Pancreas (tissue), 10 donors: Measurements from ENCODE around the gene MTPN. TPM values are rescaled to one million over a fixed set of nuclear protein-coding genes. Genes with fewer than 3 reads are reported as not detected.

ENCODE experiments used
- ATAC-seq, 4 donors: fragments of 200-7000 bp; cut with Tn5 transposase; one replicate each; pipeline versions ENCODE4 v1.8.0 to v1.9.1; 2020; ENCODE audit warnings: mild to moderate bottlenecking in 4 of 4, moderate library complexity in 4 of 4
- DNase-seq, 6 donors: peaks; one replicate each; pipeline ENCODE4 v3.0.0-alpha.2; 2020
- FAIRE-seq: peaks from 2 replicates; lab custom pipeline; 2012; peaks lifted over from hg19 to GRCh38; lab: Jason Lieb, UNC
- H3K27ac ChIP-seq, 4 donors: fragments of 200-600 bp; sonication (generic); 1 replicate in 3 of 4; 2 replicates in 1 of 4; pipeline versions ENCODE4 v1.5.0 to v1.8.0; 2020
- H3K27me3 ChIP-seq, 4 donors: fragments of 200-600 bp; one replicate each; pipeline ENCODE4 v1.8.0; 2021
- H3K36me3 ChIP-seq, 3 donors: fragments of 200-600 bp; sonication (generic) in 1 of 3; one replicate each; pipeline versions ENCODE4 v1.5.0 to v1.8.0; 2020 to 2021
- H3K4me1 ChIP-seq, 3 donors: fragments of 200-600 bp; one replicate each; pipeline ENCODE4 v1.8.0; 2021
- H3K4me3 ChIP-seq, 4 donors: fragments of 200-600 bp; sonication (generic) in 2 of 4; one replicate each; pipeline versions ENCODE4 v1.5.0 to v1.8.0; 2020 to 2021
- H3K9me3 ChIP-seq, 4 donors: fragments of 200-600 bp; one replicate each; pipeline ENCODE4 v1.8.0; 2021
- CTCF ChIP-seq, 4 donors: fragments of 200-600 bp; sonication (generic) in 3 of 4; IDR thresholded peaks; one replicate each; pipeline versions ENCODE4 v1.5.0 to v1.8.0; 2021; ENCODE audit warnings: antibody characterized with exemption in 4 of 4
- WGBS, 2 donors: extraction: QIAGEN DNeasy Blood & Tissue Kit; methylation state at CpG; one replicate each; pipeline ENCODE4 v1.1.7; 2013; 5-methylcytosine and 5-hydroxymethylcytosine counted together
- intact Hi-C, 3 donors: fragments of 100-400 bp; cut with DNase I; formaldehyde crosslinking; loops; one replicate each; pipeline versions ENCODE4 v1.11.1 to v1.14.2; 2022
- polyA plus RNA-seq, 2 donors: library from polyadenylated mRNA; stranded (reverse); fragments of 200-250 nt; gene quantifications; one replicate each; pipeline ENCODE4 v1.2.3, GENCODE V29; 2013
- total RNA-seq, 6 donors: library from RNA; stranded (reverse); fragmentation: NEBNext Ultra II Directional in 4 of 6; extraction: Animal tissue kit (Norgen Biotek cat#: 25700) in 4 of 6; gene quantifications; one replicate each; pipeline versions ENCODE4 v1.2.1 to v1.2.4, GENCODE V29; 2021 to 2023
- donor health status: healthy with polysubstance abuse.
- donor health status: DM: no; HTN: no; CAD: no; lungs with moderate emphysema.
- donor health status: DM: no; HTN: no; CAD: no.
- donor health status: control.
- donor health status: control.
- donor health status: Bipolar disorder and iron deficiency.
- donor health status: DM: yes; HTN: yes; CAD: no.
- donor health status: DM: no; HTN: no; CAD: no.
- donor health status: DM: no; HTN: no; CAD: no.
- donor health status: DM: yes; HTN: yes; CAD: no.

MTPN gene
- total and polyA plus RNA-seq, 8 donors, result 10.8 to 45.1 (median 21.6) TPM

GRCh38 chr7:135980012-135980551, 2.9 kb upstream of the MTPN start:
- WGBS, 2 donors, result 71 to 75% methylated on average over 2 of the region's 2 CpGs
- ATAC-seq (no peak), DNase-seq (no peak), FAIRE-seq (no peak)
- Histone ChIP-seq H3K4me3 (no peak overlapping the region), H3K4me1 (peaks cover 0 to 16% (median 11%) of the 10 kb centered on the region in 3 donors), H3K36me3 (no peaks in the 10 kb centered on the region), H3K9me3 (no peaks in the 10 kb centered on the region), H3K27me3 (no peaks in the 10 kb centered on the region), H3K27ac (peak overlapping the region in 1 of 4 donors; percentile 43)
- no peak for TF ChIP-seq CTCF (IDR thresholded peaks at IDR 0.05)
- intact Hi-C loops, result no loop called here

GRCh38 chr7:135979471-135980011, 2.4 kb upstream of the MTPN start:
- no peak overlapping the region for H3K4me3 ChIP-seq
- H3K27me3 ChIP-seq, result no peaks in the 10 kb centered on the region
- H3K4me1 ChIP-seq, result peaks cover 0 to 17% (median 15%) of the 10 kb centered on the region in 3 donors
- no peaks in the 10 kb centered on the region for H3K9me3 ChIP-seq
- intact Hi-C loops, result no loop called here
- H3K27ac ChIP-seq, result no peak overlapping the region
- no peak for ATAC-seq
- H3K36me3 ChIP-seq, result no peaks in the 10 kb centered on the region
- TF ChIP-seq CTCF (IDR thresholded peaks at IDR 0.05), result no peak
- no peak for FAIRE-seq
- DNase-seq, result no peak

- ATAC-seq, result no peak
- WGBS, 2 donors, result 84 to 91% methylated on average over 4 of the region's 4 CpGs
- peaks cover 0 to 17% (median 15%) of the 10 kb centered on the region in 3 donors for H3K4me1 ChIP-seq
- intact Hi-C loops, result no loop called here
- no peaks in the 10 kb centered on the region for H3K36me3 ChIP-seq
- H3K9me3 ChIP-seq, result no peaks in the 10 kb centered on the region
- no peak overlapping the region for H3K27ac ChIP-seq
- no peak for DNase-seq
- TF ChIP-seq CTCF (IDR thresholded peaks at IDR 0.05), result no peak
- no peak overlapping the region for H3K4me3 ChIP-seq
- H3K27me3 ChIP-seq, result no peaks in the 10 kb centered on the region
- no peak for FAIRE-seq
Observed at GRCh38 chr7:135978624-135979023, 1.5 kb upstream of the MTPN start.

- H3K4me1 ChIP-seq, result peaks cover 0 to 17% (median 15%) of the 10 kb centered on the region in 3 donors
- peak overlapping the region in 3 of 4 donors; percentile 70 to 91 (median 87) for H3K4me3 ChIP-seq
- no peaks in the 10 kb centered on the region for H3K27me3 ChIP-seq
- no peaks in the 10 kb centered on the region for H3K9me3 ChIP-seq
- intact Hi-C loops, result no loop called here
- peak overlapping the region; percentile 17 to 69 (median 53) for H3K27ac ChIP-seq
- no peaks in the 10 kb centered on the region for H3K36me3 ChIP-seq
- FAIRE-seq (no peak), DNase-seq (no peak), ATAC-seq (peak in 1 of 4 donors; percentile 9)
- TF ChIP-seq CTCF (IDR thresholded peaks at IDR 0.05), result no peak
- 64 to 71% methylated on average over 6 of the region's 6 CpGs for WGBS, 2 donors
Observed at GRCh38 chr7:135977742-135978066, 545 bp upstream of the MTPN start.

DNA sequence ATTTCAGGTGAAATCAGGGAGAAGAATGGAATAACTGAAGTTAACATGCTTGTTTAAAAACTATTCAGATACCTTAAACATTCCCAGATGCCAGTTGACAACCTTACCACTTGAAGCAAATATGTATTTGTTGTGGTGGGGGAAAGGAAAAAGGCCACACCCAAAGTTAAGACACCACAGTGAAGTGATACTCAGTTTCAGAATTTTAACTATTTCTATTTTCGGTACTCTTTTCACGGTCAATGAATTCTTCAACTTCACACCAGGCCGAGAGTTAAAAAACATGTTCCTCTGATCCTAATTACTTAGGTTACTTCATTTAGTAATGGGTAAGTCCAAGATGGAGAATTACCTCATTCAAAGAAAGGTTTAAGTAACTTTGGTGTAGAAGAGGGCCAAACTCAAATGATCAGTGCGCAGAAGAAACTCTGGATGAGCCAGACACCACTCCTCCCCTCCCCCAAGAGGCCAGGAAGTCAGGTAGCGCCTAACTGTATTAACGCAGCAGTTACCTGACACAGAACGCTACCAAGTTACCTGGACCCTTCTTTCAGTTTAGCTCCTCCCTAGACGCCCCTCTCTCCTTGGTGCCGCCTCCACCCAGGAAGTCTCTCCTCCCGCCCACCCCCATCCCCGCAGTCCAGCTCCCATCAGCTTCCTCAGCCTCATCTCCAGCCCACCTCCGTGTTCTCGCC, 700 bp downstream of the MTPN start:
- ATAC-seq (peak; percentile 22 to 58 (median 50)), DNase-seq (peak in 2 of 6 donors; percentile 8 to 20), FAIRE-seq (no peak)
- Histone ChIP-seq H3K27me3 (no peaks in the 10 kb centered on the region), H3K4me1 (peaks cover 0 to 20% (median 15%) of the 10 kb centered on the region in 3 donors), H3K9me3 (no peaks in the 10 kb centered on the region), H3K36me3 (no peaks in the 10 kb centered on the region), H3K4me3 (peak overlapping the region; percentile 70 to 91 (median 80)), H3K27ac (peak overlapping the region in 2 of 4 donors; percentile 53 to 69)
- TF ChIP-seq CTCF (IDR thresholded peaks at IDR 0.05), result no peak
- 2% methylated on average over 13 of the region's 13 CpGs for WGBS, 2 donors
- intact Hi-C loops, result no loop called here
